ENCODE results near the gene IFNA7.

- no peak for TF ChIP-seq POLR2A (IDR thresholded peaks at IDR 0.05; ENCODE audit: low read depth, low read length)
- no peak for TF ChIP-seq POLR2AphosphoS5 (IDR thresholded peaks at IDR 0.05; ENCODE audit: low read depth, low read length)
These were observed 42.8 kb upstream of the IFNA7 start for GRCh38 chr9:21244836-21245235.

Measured in GM12892 (cell line).